Stimulated activated CD8-positive, alpha-beta memory T cell treated with anti-CD3 and anti-CD28 coated beads, Interleukin-7, amount 100 ng/mL, for 1 hour (primary cell): ENCODE results near the gene GALNT6.

Source experiments
- DNase-seq, 2 donors: peaks; one replicate each; pipeline ENCODE4 v3.0.0-alpha.2; 2020; ENCODE audit warnings: low read depth in 2 of 2

GALNT6 gene

GRCh38 chr12:51391283-51392123, at the start of gene GALNT6:
Gene GALNT6, minus strand, starts transcription at chr12:51391406. Its CDS starts 11,625 bp downstream, at chr12:51379781.
- DNase-seq: peak; percentile 46 to 52

- DNase-seq: no peak
Measured at GRCh38 chr12:51439330-51439729, 48.1 kb upstream of the GALNT6 start.

GRCh38 chr12:51437431-51437830, 46.2 kb upstream of the GALNT6 start:
- DNase-seq: no peak

- DNase-seq: no peak
Measured at GRCh38 chr12:51434305-51434704, 43.1 kb upstream of the GALNT6 start.

GRCh38 chr12:51432921-51433320, 41.7 kb upstream of the GALNT6 start:
- no peak for DNase-seq

- DNase-seq: no peak
Measured at GRCh38 chr12:51430196-51430895, 39.1 kb upstream of the GALNT6 start.

GRCh38 chr12:51429700-51430099, 38.5 kb upstream of the GALNT6 start:
- DNase-seq: no peak

- DNase-seq: no peak
Measured at GRCh38 chr12:51428256-51428655, 37.0 kb upstream of the GALNT6 start.

GRCh38 chr12:51424662-51425539, 33.7 kb upstream of the GALNT6 start, which contains the start of gene SLC4A8:
Gene SLC4A8, plus strand, starts transcription at chr12:51424831. Its CDS starts 157 bp downstream, at chr12:51424988.
- peak; percentile 41 to 43 for DNase-seq

- DNase-seq: no peak
Measured at GRCh38 chr12:51424094-51424661, 33.0 kb upstream of the GALNT6 start.

- DNase-seq: peak in 1 of 2 donors; percentile 1
Measured at GRCh38 chr12:51421266-51421884, 30.2 kb upstream of the GALNT6 start.

GRCh38 chr12:51419425-51420193, 28.4 kb upstream of the GALNT6 start:
- no peak for DNase-seq

GRCh38 chr12:51417826-51418225, 26.6 kb upstream of the GALNT6 start:
- no peak for DNase-seq

- DNase-seq: no peak
Measured at GRCh38 chr12:51415931-51416330, 24.7 kb upstream of the GALNT6 start.

GRCh38 chr12:51413791-51414190, 22.6 kb upstream of the GALNT6 start:
- no peak for DNase-seq

- DNase-seq: no peak
Measured at GRCh38 chr12:51413149-51413548, 21.9 kb upstream of the GALNT6 start.

GRCh38 chr12:51409846-51410245, 18.6 kb upstream of the GALNT6 start:
- DNase-seq: no peak

- DNase-seq: no peak
Measured at GRCh38 chr12:51407604-51408003, 16.4 kb upstream of the GALNT6 start.

- DNase-seq: no peak
Measured at GRCh38 chr12:51406859-51407258, 15.7 kb upstream of the GALNT6 start.

- no peak for DNase-seq
Measured at GRCh38 chr12:51406290-51406689, 15.1 kb upstream of the GALNT6 start.
